ENCODE data around the gene CTNNA3.

CTNNA3 gene

DNA sequence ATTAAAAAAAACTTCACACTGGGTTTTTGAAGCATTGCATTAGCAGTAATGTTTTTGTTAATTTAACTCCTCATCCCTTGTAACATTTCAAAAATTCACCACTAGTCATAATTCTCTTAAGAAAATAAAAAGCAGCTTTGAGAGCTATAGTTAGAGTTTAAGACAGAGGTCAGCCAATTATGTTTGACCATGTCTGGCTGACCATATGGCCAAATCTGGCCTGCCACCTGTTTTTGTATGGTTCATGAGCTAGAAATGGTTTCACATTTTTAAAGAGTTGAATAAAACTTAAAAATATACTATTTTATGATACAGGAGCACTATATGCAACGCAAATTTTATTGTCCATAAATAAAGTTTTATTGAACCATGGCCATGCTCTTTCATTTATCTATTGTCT is 843.2 kb downstream of the CTNNA3 start:
- in situ Hi-C loops (cut with MboI; ENCODE audit: low sequenced_read_pairs, unreplicated experiment): no loop called here
- no peak for DNase-seq (ENCODE audit: low spot score)
- TF ChIP-seq, protein P1, sequence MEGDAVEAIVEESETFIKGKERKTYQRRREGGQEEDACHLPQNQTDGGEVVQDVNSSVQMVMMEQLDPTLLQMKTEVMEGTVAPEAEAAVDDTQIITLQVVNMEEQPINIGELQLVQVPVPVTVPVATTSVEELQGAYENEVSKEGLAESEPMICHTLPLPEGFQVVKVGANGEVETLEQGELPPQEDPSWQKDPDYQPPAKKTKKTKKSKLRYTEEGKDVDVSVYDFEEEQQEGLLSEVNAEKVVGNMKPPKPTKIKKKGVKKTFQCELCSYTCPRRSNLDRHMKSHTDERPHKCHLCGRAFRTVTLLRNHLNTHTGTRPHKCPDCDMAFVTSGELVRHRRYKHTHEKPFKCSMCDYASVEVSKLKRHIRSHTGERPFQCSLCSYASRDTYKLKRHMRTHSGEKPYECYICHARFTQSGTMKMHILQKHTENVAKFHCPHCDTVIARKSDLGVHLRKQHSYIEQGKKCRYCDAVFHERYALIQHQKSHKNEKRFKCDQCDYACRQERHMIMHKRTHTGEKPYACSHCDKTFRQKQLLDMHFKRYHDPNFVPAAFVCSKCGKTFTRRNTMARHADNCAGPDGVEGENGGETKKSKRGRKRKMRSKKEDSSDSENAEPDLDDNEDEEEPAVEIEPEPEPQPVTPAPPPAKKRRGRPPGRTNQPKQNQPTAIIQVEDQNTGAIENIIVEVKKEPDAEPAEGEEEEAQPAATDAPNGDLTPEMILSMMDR (IDR thresholded peaks at IDR 0.05; ENCODE audit: borderline replicate concordance, control extremely low read depth, extremely low read depth, insufficient read depth, missing control alignments): no peak

GRCh38 chr10:66848856-66849255 is 847.1 kb downstream of the CTNNA3 start:
- in situ Hi-C loops (cut with MboI; ENCODE audit: low sequenced_read_pairs, unreplicated experiment): no loop called here
- TF ChIP-seq, protein P1 (IDR thresholded peaks at IDR 0.05; ENCODE audit: borderline replicate concordance, control extremely low read depth, extremely low read depth, insufficient read depth, missing control alignments): no peak
- DNase-seq (ENCODE audit: low spot score): no peak

DNA sequence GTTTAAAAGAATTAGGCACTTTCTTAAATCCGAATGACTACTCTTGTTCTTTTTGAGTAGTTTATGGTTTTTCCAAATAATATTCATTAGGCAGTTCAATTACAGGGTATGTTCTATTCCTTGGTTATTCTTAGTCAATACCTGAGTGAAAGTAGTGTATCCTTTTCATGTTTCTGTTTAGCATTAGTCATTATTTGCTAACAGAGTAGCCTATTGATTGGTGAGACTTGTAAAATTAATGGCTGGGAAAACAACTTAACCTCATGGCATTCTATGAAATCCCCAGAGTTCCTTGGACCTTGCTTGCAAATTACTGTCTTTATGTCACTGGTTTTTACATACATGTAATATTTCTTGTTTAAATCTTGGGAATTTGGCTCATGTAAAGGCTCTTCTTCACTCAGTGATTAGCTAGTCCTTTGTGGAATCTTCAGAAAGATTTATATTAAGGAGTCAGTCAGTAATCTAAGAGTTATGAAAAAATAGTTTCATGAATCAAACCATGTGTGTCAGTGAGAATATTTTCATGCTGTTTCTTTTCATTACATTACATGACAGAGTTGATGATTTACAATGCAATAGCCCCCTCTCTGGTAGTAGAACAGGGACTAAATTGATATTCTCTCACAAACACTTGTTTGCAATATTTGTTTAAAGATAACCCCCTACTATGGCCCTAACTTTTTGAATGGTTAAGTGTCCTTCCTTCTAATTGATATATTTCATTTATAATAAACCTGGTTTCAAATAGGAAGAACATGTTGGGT is 851.6 kb downstream of the CTNNA3 start:
- in situ Hi-C loops (cut with MboI; ENCODE audit: low sequenced_read_pairs, unreplicated experiment): no loop called here
- no peak for DNase-seq (ENCODE audit: low spot score)
- TF ChIP-seq, protein P1 (IDR thresholded peaks at IDR 0.05; ENCODE audit: borderline replicate concordance, control extremely low read depth, extremely low read depth, insufficient read depth, missing control alignments): no peak

DNA sequence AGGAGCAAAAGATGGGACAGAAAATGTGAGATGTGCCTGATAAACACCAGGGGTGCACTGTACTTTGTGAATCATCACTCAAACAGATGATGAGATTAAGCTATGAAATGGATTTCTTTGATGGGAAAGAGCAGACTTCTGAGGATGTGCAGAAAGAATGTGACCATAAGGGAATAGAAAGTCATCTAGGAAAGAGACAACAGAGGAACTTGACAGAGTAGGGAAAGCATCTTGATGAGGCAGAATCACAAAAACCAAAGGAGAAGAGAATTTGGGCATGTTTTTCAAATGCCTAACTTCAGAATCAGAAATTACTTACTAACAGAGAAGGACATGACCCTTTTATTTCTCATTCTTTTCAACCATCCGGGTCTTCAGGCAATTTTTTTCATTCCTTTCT is 852.6 kb downstream of the CTNNA3 start:
- in situ Hi-C loops (cut with MboI; ENCODE audit: low sequenced_read_pairs, unreplicated experiment): no loop called here
- TF ChIP-seq, protein P1 (IDR thresholded peaks at IDR 0.05; ENCODE audit: borderline replicate concordance, control extremely low read depth, extremely low read depth, insufficient read depth, missing control alignments): no peak
- DNase-seq (ENCODE audit: low spot score): no peak

DNA sequence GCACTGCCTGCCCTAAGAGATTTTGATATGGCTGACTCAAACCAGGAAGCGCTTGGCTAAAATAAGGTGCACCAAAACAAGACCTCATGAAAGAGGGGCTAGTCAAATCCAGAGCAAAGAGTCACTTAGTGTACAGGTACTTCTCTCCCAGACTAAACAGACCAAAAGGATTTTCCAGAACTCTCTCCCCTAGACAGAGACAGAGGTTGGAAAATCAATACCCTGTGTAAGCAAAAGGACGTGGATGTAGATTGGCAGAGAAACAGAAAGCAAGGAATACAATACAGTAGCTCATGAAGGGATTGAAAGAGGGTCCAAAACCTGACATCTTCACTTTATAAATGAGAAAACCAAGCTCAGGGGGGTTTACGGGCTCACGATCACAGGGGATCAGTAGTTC is 853.1 kb downstream of the CTNNA3 start:
- in situ Hi-C loops (cut with MboI; ENCODE audit: low sequenced_read_pairs, unreplicated experiment): no loop called here
- TF ChIP-seq, protein P1 (IDR thresholded peaks at IDR 0.05; ENCODE audit: borderline replicate concordance, control extremely low read depth, extremely low read depth, insufficient read depth, missing control alignments): no peak

GRCh38 chr10:66842371-66842770 is 853.6 kb downstream of the CTNNA3 start:
- in situ Hi-C loops (cut with MboI; ENCODE audit: low sequenced_read_pairs, unreplicated experiment): no loop called here
- TF ChIP-seq, protein P1 (IDR thresholded peaks at IDR 0.05; ENCODE audit: borderline replicate concordance, control extremely low read depth, extremely low read depth, insufficient read depth, missing control alignments): no peak
- no peak for DNase-seq (ENCODE audit: low spot score)

More for the DNA sequence above, 853.1 kb downstream of the CTNNA3 start:
- no peak for DNase-seq (ENCODE audit: low spot score)

Data from GM13976 (cell line).